Measurements from ENCODE around the gene PCDH19. TPM values are rescaled to one million over a fixed set of nuclear protein-coding genes. Genes with fewer than 3 reads are reported as not detected.

Gene PCDH19
- total and polyA plus RNA-seq, 10 of the 15 experiments (the other 5 are each of a cell fraction or from before 2014, with no cell fraction given): 0.01 TPM; not detected in 9

DNA sequence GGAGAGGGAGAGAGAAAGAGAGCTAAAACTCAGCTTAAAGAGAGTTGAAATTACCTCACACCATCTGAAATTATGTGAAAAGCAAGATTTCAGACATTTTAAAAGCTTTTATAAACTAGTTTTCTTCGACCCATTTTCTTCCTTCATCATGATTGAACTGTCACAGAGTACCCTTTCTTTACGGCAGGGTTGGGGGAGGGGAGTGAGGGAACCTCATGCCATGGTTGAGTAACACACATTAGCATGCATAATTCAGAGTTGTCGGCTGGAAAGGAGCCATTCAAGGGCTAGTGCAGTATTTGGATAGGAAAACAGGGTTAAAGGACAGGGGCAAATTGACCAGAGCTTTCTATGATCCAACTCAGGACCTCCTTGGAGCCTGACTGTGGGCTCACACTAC, 46.2 kb downstream of the PCDH19 start:
- H3K4me1 ChIP-seq (ENCODE audit: control insufficient read depth, insufficient read depth, low read length): no peaks in the 10 kb centered on the region
- POLR2A ChIA-PET: no interaction called here
- H4K20me1 ChIP-seq (ENCODE audit: control insufficient read depth, insufficient read depth): no peaks in the 10 kb centered on the region
- WGBS (ENCODE audit: insufficient coverage, insufficient replicate concordance, low lambda C conversion rate, missing lambda C conversion rate): 12% methylated on average over 3 of the region's 3 CpGs
- CTCF ChIA-PET: no interaction called here
- in situ Hi-C loops (cut with MboI): no loop called here
- FAIRE-seq: no peak
- no peaks in the 10 kb centered on the region for H3K9me3 ChIP-seq (replicated peaks; ENCODE audit: control insufficient read depth, insufficient read depth, low read length)
- no peak overlapping the region for H3K9ac ChIP-seq (ENCODE audit: control insufficient read depth, insufficient read depth, low read length)
- H3K79me2 ChIP-seq (ENCODE audit: control insufficient read depth, insufficient read depth, low read length): no peaks in the 10 kb centered on the region
- no peak overlapping the region for H3K4me3 ChIP-seq
- intact Hi-C loops (cut with micrococcal nuclease; ENCODE audit: unreplicated experiment): no loop called here
- H3K36me3 ChIP-seq (ENCODE audit: control insufficient read depth in 2 of 2, insufficient read depth in 2 of 2, low read length in 1 of 2): no peaks in the 10 kb centered on the region
- no peaks in the 10 kb centered on the region for H3K27me3 ChIP-seq (replicated peaks in 1 of 2; ENCODE audit: control insufficient read depth in 2 of 2, insufficient read depth in 2 of 2, low read length in 1 of 2)
- no peak for DNase-seq (ENCODE audit: low read depth, low spot score)
- RAD21 ChIA-PET (ENCODE audit: unreplicated experiment): no interaction called here
- no peak overlapping the region for H3K27ac ChIP-seq (ENCODE audit: control insufficient read depth, insufficient read depth)
- no TSS peak for BruUV-seq (replicated peaks)
- SMC1A ChIA-PET (ENCODE audit: uncharacterized antibody, unreplicated experiment): no interaction called here
- H3K4me2 ChIP-seq (ENCODE audit: control insufficient read depth, insufficient read depth): no peak overlapping the region
- H2AFZ ChIP-seq (ENCODE audit: control insufficient read depth, low read depth, low read length): no peak overlapping the region
- ATAC-seq: no peak
- no peak for TF ChIP-seq NR2C2 (IDR thresholded peaks at IDR 0.05; ENCODE audit: borderline replicate concordance, control insufficient read depth, insufficient read length, low read depth)
- TF ChIP-seq ASH2L (IDR thresholded peaks at IDR 0.05; ENCODE audit: borderline replicate concordance, low read depth): no peak
- TF ChIP-seq FOXK2 (IDR thresholded peaks at IDR 0.05): no peak
- TF ChIP-seq ZBED1 (IDR thresholded peaks at IDR 0.05; ENCODE audit: borderline replicate concordance): no peak
- TF ChIP-seq, protein P1, sequence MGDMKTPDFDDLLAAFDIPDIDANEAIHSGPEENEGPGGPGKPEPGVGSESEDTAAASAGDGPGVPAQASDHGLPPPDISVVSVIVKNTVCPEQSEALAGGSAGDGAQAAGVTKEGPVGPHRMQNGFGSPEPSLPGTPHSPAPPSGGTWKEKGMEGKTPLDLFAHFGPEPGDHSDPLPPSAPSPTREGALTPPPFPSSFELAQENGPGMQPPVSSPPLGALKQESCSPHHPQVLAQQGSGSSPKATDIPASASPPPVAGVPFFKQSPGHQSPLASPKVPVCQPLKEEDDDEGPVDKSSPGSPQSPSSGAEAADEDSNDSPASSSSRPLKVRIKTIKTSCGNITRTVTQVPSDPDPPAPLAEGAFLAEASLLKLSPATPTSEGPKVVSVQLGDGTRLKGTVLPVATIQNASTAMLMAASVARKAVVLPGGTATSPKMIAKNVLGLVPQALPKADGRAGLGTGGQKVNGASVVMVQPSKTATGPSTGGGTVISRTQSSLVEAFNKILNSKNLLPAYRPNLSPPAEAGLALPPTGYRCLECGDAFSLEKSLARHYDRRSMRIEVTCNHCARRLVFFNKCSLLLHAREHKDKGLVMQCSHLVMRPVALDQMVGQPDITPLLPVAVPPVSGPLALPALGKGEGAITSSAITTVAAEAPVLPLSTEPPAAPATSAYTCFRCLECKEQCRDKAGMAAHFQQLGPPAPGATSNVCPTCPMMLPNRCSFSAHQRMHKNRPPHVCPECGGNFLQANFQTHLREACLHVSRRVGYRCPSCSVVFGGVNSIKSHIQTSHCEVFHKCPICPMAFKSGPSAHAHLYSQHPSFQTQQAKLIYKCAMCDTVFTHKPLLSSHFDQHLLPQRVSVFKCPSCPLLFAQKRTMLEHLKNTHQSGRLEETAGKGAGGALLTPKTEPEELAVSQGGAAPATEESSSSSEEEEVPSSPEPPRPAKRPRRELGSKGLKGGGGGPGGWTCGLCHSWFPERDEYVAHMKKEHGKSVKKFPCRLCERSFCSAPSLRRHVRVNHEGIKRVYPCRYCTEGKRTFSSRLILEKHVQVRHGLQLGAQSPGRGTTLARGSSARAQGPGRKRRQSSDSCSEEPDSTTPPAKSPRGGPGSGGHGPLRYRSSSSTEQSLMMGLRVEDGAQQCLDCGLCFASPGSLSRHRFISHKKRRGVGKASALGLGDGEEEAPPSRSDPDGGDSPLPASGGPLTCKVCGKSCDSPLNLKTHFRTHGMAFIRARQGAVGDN (IDR thresholded peaks at IDR 0.05): no peak
- TF ChIP-seq RBBP5 (conservative IDR thresholded peaks at IDR 0.05): no peak
- no peak for TF ChIP-seq ZSCAN29 (IDR thresholded peaks at IDR 0.05)
- TF ChIP-seq NFYA (IDR thresholded peaks at IDR 0.05; ENCODE audit: borderline replicate concordance, low read depth, low read length): no peak
- TF ChIP-seq, protein P2, sequence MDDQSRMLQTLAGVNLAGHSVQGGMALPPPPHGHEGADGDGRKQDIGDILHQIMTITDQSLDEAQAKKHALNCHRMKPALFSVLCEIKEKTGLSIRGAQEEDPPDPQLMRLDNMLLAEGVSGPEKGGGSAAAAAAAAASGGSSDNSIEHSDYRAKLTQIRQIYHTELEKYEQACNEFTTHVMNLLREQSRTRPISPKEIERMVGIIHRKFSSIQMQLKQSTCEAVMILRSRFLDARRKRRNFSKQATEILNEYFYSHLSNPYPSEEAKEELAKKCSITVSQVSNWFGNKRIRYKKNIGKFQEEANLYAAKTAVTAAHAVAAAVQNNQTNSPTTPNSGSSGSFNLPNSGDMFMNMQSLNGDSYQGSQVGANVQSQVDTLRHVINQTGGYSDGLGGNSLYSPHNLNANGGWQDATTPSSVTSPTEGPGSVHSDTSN (IDR thresholded peaks at IDR 0.05; ENCODE audit: insufficient replicate concordance, low read depth, low read length): no peak
- TF ChIP-seq, protein P3, sequence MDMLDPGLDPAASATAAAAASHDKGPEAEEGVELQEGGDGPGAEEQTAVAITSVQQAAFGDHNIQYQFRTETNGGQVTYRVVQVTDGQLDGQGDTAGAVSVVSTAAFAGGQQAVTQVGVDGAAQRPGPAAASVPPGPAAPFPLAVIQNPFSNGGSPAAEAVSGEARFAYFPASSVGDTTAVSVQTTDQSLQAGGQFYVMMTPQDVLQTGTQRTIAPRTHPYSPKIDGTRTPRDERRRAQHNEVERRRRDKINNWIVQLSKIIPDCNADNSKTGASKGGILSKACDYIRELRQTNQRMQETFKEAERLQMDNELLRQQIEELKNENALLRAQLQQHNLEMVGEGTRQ (IDR thresholded peaks at IDR 0.05; ENCODE audit: borderline replicate concordance, low read depth, low read length): no peak
- no peak for TF ChIP-seq SMC3 (IDR thresholded peaks at IDR 0.05; ENCODE audit: borderline replicate concordance, low read length)
- no peak for TF ChIP-seq MEF2A (IDR thresholded peaks at IDR 0.05; ENCODE audit: insufficient read depth, low read depth, low read length)
- no peak for TF ChIP-seq JUND (IDR thresholded peaks at IDR 0.05; ENCODE audit: low read depth, low read length)
- TF ChIP-seq, protein P4, sequence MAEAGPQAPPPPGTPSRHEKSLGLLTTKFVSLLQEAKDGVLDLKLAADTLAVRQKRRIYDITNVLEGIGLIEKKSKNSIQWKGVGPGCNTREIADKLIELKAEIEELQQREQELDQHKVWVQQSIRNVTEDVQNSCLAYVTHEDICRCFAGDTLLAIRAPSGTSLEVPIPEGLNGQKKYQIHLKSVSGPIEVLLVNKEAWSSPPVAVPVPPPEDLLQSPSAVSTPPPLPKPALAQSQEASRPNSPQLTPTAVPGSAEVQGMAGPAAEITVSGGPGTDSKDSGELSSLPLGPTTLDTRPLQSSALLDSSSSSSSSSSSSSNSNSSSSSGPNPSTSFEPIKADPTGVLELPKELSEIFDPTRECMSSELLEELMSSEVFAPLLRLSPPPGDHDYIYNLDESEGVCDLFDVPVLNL (IDR thresholded peaks at IDR 0.05; ENCODE audit: low read depth, low read length): no peak
- TF ChIP-seq MXI1 (IDR thresholded peaks at IDR 0.05; ENCODE audit: low read depth, low read length): no peak
- TF ChIP-seq CBX3 (IDR thresholded peaks at IDR 0.05; ENCODE audit: borderline replicate concordance, low read depth): no peak
- no peak for TF ChIP-seq MYB (IDR thresholded peaks at IDR 0.05; ENCODE audit: borderline replicate concordance, low read depth, low read length)
- no peak for TF ChIP-seq LARP7 (IDR thresholded peaks at IDR 0.05)

Measured in GM12878 (cell line).